Left lobe of liver (tissue), 2 donors: Measurements from ENCODE around the gene LCN10. TPM values are rescaled to one million over a fixed set of nuclear protein-coding genes. Genes with fewer than 3 reads are reported as not detected.
"Not testable (repeated sequence)": the region's sequence is repeated elsewhere in the genome, so short reads cannot be mapped to it uniquely, and the experiment has no call there.

Source experiments
- ATAC-seq: fragments of 200-7000 bp; cut with Tn5 transposase; one replicate; pipeline ENCODE4 v1.9.1; 2020; ENCODE audit warnings: mild to moderate bottlenecking, moderate library complexity
- DNase-seq: peaks from one replicate; pipeline ENCODE4 v3.0.0-alpha.2; 2020; ENCODE audit warnings: low spot score
- total RNA-seq: library from RNA; stranded (reverse); gene quantifications from one replicate; pipeline ENCODE4 v1.2.1, GENCODE V29; 2021
- donor health status: DM: no; HTN: no; CAD: no; lungs with moderate emphysema.
- donor health status: DM: no; HTN: yes; CAD: no.

LCN10 gene
- 0.15 TPM for total RNA-seq

- DNase-seq (no peak), ATAC-seq (peak; percentile 6)
Observed at GRCh38 chr9:136742591-136743391, at the start of gene LCN10. Gene LCN10 (minus strand): TSS chr9:136742940. CDS start chr9:136742903, 37 bp downstream.

GRCh38 chr9:136791516-136792276, 49.0 kb upstream of the LCN10 start:
- DNase-seq (peak; percentile 81), ATAC-seq (peak; percentile 52)

- peak; percentile 100 for DNase-seq
- peak; percentile 85 for ATAC-seq
Observed at GRCh38 chr9:136790640-136791515, 48.1 kb upstream of the LCN10 start, which contains the start of gene TMEM141. Gene TMEM141 (plus strand): TSS chr9:136791344. CDS start chr9:136791371, 27 bp downstream.

GRCh38 chr9:136789523-136789937, 46.8 kb upstream of the LCN10 start:
- DNase-seq (no peak), ATAC-seq (no peak)

- not testable (repeated sequence) for ATAC-seq, DNase-seq
Observed at GRCh38 chr9:136788644-136789522, 46.1 kb upstream of the LCN10 start.

- DNase-seq (peak; percentile 73), ATAC-seq (peak; percentile 36)
Observed at GRCh38 chr9:136787690-136788400, 45.1 kb upstream of the LCN10 start.

- ATAC-seq, DNase-seq: not testable (repeated sequence)
Observed at GRCh38 chr9:136786983-136787382, 44.2 kb upstream of the LCN10 start.

GRCh38 chr9:136786451-136786850, 43.7 kb upstream of the LCN10 start:
- ATAC-seq (no peak), DNase-seq (no peak)

- DNase-seq: not testable (repeated sequence)
- ATAC-seq: peak; percentile 24
Observed at GRCh38 chr9:136785565-136786355, 43.0 kb upstream of the LCN10 start.

GRCh38 chr9:136784997-136785361, 42.2 kb upstream of the LCN10 start:
- ATAC-seq (no peak), DNase-seq (no peak)

- DNase-seq (no peak), ATAC-seq (no peak)
Observed at GRCh38 chr9:136784249-136784996, 41.7 kb upstream of the LCN10 start.

- DNase-seq (no peak), ATAC-seq (no peak)
Observed at GRCh38 chr9:136782452-136782851, 39.7 kb upstream of the LCN10 start.

GRCh38 chr9:136779808-136780207, 37.1 kb upstream of the LCN10 start:
- ATAC-seq (no peak), DNase-seq (no peak)

GRCh38 chr9:136777359-136777758, 34.6 kb upstream of the LCN10 start:
- DNase-seq: no peak
- no peak for ATAC-seq

GRCh38 chr9:136776947-136777346, 34.2 kb upstream of the LCN10 start:
- ATAC-seq: no peak
- DNase-seq: no peak

GRCh38 chr9:136775191-136775590, 32.5 kb upstream of the LCN10 start:
- ATAC-seq: no peak

GRCh38 chr9:136774416-136775045, 31.8 kb upstream of the LCN10 start:
- no peak for DNase-seq
- ATAC-seq: no peak

More at GRCh38 chr9:136775191-136775590, 32.5 kb upstream of the LCN10 start:
- DNase-seq: no peak
